GM12878 (cell line): ENCODE measurements around the gene PARP8. TPM values are rescaled to one million over a fixed set of nuclear protein-coding genes. Genes with fewer than 3 reads are reported as not detected.

Experiments used
- ATF7 ChIP-seq: fragments of 450-650 bp; IDR thresholded peaks from 2 replicates; pipeline ENCODE4 v1.6.1; 2016; ENCODE audit warnings: low read depth, mild to moderate bottlenecking
- BMI1 ChIP-seq: fragments of 450-650 bp; IDR thresholded peaks from 2 replicates; pipeline ENCODE4 v1.6.1; 2016; ENCODE audit warnings: mild to moderate bottlenecking, moderate library complexity, borderline replicate concordance
- EZH2 ChIP-seq: IDR thresholded peaks from 2 replicates; pipeline ENCODE4 v1.6.1; 2012; ENCODE audit warnings: low read depth, mild to moderate bottlenecking, control low read depth, inconsistent platforms, low read length, borderline replicate concordance; ENCODE audit not compliant: control insufficient read depth
- HDAC2 ChIP-seq: fragments of 200-600 bp; sonication (generic); IDR thresholded peaks from 2 replicates; pipeline ENCODE4 v1.6.1; 2017
- NRF1 ChIP-seq: conservative IDR thresholded peaks from 2 replicates; pipeline ENCODE4 v1.6.1; 2011; ENCODE audit warnings: mild to moderate bottlenecking, low read depth, low read length, improper control_type of control experiment
- SREBF2 ChIP-seq: IDR thresholded peaks from 2 replicates; pipeline ENCODE4 v1.6.1; 2012; ENCODE audit warnings: mild to moderate bottlenecking, low read length
- YBX1 ChIP-seq: fragments of 450-650 bp; IDR thresholded peaks from 2 replicates; pipeline ENCODE4 v1.6.1; 2016; ENCODE audit warnings: antibody characterized with exemption
- ZNF24 ChIP-seq: fragments of 450-650 bp; IDR thresholded peaks from 2 replicates; pipeline ENCODE4 v1.6.1; 2017; ENCODE audit warnings: antibody characterized with exemption, mild to moderate bottlenecking
- ZSCAN29 ChIP-seq: fragments of 450-650 bp; IDR thresholded peaks from 2 replicates; pipeline ENCODE4 v1.6.1; 2017; ENCODE audit warnings: mild to moderate bottlenecking, moderate library complexity
- polyA plus RNA-seq, 11 experiments: library from polyadenylated mRNA; depleted of rRNA in 4 of 11; unstranded in 6 of 11; stranded (reverse) in 5 of 11; fragments of >200 nt; fragmentation: Nextera tagmentation in 4 of 11; fragmentation: Illumina TruSeq in 1 of 11; extraction: Ambion mirVana in 4 of 11; extraction: Trizol in 1 of 11; gene quantifications; 1 replicate in 1 of 11; 2 replicates in 10 of 11; pipeline versions ENCODE4 v1.2.1 to v1.2.3, GENCODE V29; 2011 to 2016; ENCODE audit warnings: inconsistent platforms in 2 of 11, missing spikeins in 2 of 11, low read depth in 1 of 11
- total RNA-seq, 4 experiments: library from RNA; depleted of rRNA in 3 of 4; stranded (reverse); fragments of >200 nt in 3 of 4; fragmentation: Illumina TruSeq in 1 of 4; extraction: Trizol in 1 of 4; gene quantifications; 2 replicates each; pipeline versions ENCODE4 v1.2.1 to v1.2.3, GENCODE V29; 2013 to 2021
- TF ChIP-seq, protein P1 (sequence below): IDR thresholded peaks from 2 replicates; pipeline ENCODE4 v1.6.1; 2012; ENCODE audit warnings: improper control_type of control experiment, low read depth, low read length; ENCODE audit not compliant: insufficient replicate concordance
- TF ChIP-seq, protein P2 (sequence below): fragments of 450-650 bp; formaldehyde crosslinking; IDR thresholded peaks from 2 replicates; pipeline ENCODE4 v1.4.0; 2020; ENCODE audit warnings: mild to moderate bottlenecking, moderate library complexity

The PARP8 gene
- total and polyA plus RNA-seq, 10 of the 15 experiments (the other 5 are each of a cell fraction or from before 2014, with no cell fraction given), result 9.1 to 65.2 (median 20.6) TPM

DNA sequence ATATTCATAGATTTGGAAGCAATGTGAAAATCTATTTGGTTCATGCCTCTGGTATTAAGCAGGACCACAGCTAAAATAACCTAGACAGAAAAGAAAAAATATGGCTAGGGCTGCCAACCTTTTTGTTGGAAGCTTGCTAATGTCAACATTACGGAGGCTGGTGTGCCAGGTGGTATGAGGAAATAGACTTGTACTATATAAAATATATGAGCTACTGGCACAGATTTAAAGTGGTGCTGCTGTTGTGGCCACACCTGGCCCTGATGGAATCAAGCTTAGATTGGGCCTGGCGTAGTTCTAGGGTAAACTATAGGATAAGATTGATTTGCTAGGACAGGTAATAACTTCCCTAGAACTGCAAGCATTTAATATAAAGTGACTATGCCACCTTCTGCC, 10.6 kb upstream of the PARP8 start (continued):
- TF ChIP-seq, protein P1, sequence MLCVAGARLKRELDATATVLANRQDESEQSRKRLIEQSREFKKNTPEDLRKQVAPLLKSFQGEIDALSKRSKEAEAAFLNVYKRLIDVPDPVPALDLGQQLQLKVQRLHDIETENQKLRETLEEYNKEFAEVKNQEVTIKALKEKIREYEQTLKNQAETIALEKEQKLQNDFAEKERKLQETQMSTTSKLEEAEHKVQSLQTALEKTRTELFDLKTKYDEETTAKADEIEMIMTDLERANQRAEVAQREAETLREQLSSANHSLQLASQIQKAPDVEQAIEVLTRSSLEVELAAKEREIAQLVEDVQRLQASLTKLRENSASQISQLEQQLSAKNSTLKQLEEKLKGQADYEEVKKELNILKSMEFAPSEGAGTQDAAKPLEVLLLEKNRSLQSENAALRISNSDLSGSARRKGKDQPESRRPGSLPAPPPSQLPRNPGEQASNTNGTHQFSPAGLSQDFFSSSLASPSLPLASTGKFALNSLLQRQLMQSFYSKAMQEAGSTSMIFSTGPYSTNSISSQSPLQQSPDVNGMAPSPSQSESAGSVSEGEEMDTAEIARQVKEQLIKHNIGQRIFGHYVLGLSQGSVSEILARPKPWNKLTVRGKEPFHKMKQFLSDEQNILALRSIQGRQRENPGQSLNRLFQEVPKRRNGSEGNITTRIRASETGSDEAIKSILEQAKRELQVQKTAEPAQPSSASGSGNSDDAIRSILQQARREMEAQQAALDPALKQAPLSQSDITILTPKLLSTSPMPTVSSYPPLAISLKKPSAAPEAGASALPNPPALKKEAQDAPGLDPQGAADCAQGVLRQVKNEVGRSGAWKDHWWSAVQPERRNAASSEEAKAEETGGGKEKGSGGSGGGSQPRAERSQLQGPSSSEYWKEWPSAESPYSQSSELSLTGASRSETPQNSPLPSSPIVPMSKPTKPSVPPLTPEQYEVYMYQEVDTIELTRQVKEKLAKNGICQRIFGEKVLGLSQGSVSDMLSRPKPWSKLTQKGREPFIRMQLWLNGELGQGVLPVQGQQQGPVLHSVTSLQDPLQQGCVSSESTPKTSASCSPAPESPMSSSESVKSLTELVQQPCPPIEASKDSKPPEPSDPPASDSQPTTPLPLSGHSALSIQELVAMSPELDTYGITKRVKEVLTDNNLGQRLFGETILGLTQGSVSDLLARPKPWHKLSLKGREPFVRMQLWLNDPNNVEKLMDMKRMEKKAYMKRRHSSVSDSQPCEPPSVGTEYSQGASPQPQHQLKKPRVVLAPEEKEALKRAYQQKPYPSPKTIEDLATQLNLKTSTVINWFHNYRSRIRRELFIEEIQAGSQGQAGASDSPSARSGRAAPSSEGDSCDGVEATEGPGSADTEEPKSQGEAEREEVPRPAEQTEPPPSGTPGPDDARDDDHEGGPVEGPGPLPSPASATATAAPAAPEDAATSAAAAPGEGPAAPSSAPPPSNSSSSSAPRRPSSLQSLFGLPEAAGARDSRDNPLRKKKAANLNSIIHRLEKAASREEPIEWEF, result no peak
- TF ChIP-seq, protein P2, sequence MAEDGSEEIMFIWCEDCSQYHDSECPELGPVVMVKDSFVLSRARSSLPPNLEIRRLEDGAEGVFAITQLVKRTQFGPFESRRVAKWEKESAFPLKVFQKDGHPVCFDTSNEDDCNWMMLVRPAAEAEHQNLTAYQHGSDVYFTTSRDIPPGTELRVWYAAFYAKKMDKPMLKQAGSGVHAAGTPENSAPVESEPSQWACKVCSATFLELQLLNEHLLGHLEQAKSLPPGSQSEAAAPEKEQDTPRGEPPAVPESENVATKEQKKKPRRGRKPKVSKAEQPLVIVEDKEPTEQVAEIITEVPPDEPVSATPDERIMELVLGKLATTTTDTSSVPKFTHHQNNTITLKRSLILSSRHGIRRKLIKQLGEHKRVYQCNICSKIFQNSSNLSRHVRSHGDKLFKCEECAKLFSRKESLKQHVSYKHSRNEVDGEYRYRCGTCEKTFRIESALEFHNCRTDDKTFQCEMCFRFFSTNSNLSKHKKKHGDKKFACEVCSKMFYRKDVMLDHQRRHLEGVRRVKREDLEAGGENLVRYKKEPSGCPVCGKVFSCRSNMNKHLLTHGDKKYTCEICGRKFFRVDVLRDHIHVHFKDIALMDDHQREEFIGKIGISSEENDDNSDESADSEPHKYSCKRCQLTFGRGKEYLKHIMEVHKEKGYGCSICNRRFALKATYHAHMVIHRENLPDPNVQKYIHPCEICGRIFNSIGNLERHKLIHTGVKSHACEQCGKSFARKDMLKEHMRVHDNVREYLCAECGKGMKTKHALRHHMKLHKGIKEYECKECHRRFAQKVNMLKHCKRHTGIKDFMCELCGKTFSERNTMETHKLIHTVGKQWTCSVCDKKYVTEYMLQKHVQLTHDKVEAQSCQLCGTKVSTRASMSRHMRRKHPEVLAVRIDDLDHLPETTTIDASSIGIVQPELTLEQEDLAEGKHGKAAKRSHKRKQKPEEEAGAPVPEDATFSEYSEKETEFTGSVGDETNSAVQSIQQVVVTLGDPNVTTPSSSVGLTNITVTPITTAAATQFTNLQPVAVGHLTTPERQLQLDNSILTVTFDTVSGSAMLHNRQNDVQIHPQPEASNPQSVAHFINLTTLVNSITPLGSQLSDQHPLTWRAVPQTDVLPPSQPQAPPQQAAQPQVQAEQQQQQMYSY, result no peak
- TF ChIP-seq HDAC2 (no peak), ATF7 (no peak), ZSCAN29 (no peak), ZNF24 (no peak), YBX1 (no peak), EZH2 (no peak), BMI1 (no peak), SREBF2 (no peak), NRF1 (no peak)
